GM12865 (cell line): ENCODE data around the gene MYH4.
A peak's percentile ranks its signal among the peaks of the same experiment; 100 is the strongest.

Experiments used
- DNase-seq: peaks from one replicate; pipeline ENCODE4 v3.0.0; 2010; ENCODE audit warnings: low read depth
- H3K4me3 ChIP-seq: 2 replicates; pipeline ENCODE4 v1.5.1; 2011; ENCODE audit warnings: mild to moderate bottlenecking, low read depth, low read length, control low read depth
- TF ChIP-seq, protein P1 (sequence below): IDR thresholded peaks from 2 replicates; pipeline ENCODE4 v1.5.1; 2011; ENCODE audit warnings: low read length, control low read depth, low read depth, inconsistent platforms; ENCODE audit not compliant: insufficient read depth; ENCODE audit errors: missing control alignments

MYH4 gene

DNA sequence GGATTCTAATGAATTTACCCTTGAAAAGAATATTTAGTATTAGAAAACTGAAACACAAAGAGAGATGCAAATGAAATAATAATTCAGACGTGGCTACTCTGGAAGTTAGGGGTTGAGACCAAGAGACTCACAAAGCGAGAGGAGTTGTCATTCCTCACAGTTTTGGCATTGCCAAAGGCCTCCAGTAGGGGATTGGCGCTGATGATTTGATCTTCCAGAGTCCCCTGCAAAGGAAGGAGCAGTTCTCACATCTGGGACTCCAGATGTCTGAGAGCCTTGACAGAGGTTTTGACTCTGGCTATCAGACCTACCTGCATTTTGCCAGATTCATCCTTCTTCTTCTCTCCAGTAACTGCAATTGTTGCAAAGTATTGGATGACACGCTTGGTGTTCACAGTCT lies 54.2 kb downstream of the MYH4 start:
- no peak for DNase-seq
- TF ChIP-seq, protein P1, sequence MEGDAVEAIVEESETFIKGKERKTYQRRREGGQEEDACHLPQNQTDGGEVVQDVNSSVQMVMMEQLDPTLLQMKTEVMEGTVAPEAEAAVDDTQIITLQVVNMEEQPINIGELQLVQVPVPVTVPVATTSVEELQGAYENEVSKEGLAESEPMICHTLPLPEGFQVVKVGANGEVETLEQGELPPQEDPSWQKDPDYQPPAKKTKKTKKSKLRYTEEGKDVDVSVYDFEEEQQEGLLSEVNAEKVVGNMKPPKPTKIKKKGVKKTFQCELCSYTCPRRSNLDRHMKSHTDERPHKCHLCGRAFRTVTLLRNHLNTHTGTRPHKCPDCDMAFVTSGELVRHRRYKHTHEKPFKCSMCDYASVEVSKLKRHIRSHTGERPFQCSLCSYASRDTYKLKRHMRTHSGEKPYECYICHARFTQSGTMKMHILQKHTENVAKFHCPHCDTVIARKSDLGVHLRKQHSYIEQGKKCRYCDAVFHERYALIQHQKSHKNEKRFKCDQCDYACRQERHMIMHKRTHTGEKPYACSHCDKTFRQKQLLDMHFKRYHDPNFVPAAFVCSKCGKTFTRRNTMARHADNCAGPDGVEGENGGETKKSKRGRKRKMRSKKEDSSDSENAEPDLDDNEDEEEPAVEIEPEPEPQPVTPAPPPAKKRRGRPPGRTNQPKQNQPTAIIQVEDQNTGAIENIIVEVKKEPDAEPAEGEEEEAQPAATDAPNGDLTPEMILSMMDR: no peak
- no peak overlapping the region for H3K4me3 ChIP-seq

DNA sequence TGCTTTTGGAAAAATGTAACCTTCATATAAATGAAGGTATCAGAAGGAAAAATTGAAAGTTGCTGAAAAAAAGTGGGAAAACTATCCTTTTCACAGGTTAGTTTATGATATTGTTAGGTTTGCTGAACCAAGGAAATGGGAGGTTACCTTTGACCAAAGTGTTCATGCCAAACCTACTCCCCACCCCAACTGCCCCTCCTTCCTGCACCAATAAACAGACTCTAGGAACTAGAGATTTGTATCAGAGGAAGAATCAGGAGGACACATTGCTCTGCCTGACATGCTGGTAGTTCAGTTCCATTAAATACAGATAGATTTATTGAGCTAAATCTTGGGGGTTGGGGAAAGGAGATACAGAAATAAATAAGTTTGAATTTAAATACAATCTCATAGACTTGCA lies 65.8 kb downstream of the MYH4 start:
- H3K4me3 ChIP-seq: no peak overlapping the region
- DNase-seq: no peak
- TF ChIP-seq, protein P1: no peak

DNA sequence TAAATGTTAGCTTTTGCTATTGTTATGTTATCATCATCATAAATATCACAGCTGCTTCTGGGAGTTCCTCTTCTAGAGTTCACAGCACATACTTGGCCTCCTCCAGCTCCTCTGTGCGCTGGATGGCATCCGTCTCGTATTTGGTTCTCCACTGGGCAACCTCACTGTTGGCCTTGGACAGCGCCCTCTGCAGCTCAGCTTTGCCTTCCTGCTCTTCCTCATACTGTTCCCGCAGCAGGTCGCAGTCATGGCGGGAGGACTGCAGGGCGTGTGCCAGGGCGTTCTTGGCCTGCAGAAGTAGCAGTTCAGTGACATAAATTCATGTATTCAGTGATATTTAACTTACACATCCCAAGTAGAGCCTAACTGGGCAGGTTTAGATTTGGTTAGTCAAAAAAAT lies 71.0 kb downstream of the MYH4 start:
- no peak for DNase-seq
- TF ChIP-seq, protein P1: no peak
- H3K4me3 ChIP-seq: no peak overlapping the region

DNA sequence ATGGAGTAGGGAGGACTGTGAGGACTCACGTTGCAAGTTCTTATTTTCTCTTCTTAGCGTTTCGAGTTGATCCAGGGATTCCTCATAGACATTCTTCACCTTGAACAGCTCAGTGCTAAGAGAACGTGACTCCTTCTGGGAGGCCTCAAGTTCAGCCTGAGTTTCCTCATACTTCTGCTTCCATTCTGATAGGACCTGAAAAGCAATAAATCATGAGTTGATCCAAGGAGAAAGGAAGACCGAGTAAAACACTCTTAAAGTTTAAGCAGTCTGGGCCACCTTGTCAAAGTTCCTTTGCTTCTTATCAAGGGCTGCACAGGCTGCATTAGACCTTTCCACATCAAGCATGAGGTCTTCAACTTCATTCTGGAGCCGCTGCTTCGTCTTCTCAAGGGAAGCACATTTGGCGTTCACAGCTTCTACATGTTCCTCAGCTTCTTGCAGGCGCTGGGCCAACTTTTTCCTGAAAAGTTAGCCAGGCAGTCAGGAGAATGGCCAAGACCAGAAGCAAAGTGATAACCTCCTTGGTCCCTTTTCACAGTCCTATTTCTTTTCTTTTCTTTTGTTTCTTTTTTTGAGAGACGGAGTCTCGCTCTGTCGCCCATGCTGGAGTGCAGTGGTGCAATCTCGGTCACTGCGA lies 72.7 kb downstream of the MYH4 start:
- DNase-seq: no peak
- H3K4me3 ChIP-seq: no peak overlapping the region
- TF ChIP-seq, protein P1: no peak

DNA sequence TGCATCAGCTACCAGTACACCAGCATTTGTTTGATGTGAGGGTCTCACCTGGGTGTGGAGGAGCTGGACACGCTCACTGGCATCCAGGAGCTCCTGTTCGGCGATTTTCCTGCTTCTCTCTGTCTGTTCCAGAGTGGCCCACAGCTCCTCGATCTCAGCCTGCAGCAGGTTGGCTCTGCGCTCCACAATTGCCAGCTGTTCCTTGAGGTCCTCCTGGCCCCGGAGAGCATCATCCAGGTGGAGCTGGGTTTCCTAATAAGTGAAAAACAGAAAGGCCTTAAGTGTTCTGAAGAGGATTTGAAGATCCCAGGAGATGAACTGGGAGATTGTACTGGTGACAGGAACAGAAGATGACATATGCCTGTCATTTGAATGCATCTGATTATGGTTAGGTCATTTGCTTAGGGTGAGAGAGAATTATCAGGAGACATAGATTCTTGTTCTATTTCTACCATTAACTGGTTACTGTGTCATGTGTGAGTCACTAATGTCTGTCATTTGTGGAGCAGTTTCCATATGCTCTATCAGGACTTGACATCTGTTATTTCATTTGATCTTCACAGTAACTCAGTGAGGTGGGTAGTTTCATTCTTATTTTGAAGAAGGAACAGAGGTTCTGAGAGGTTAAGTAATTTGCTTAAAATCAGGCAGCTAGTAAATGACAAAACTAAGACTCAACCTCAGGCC lies 75.0 kb downstream of the MYH4 start:
- peak; percentile 12 for DNase-seq
- H3K4me3 ChIP-seq: no peak overlapping the region
- TF ChIP-seq, protein P1: no peak
